AG09319 (cell line): ENCODE results near the gene MOB3A.

Source experiments
- DNase-seq: peaks from one replicate; pipeline ENCODE4 v3.0.0-alpha.2; 2010; ENCODE audit warnings: low read depth; ENCODE audit errors: extremely low read depth
- CTCF ChIP-seq: IDR thresholded peaks from 2 replicates; pipeline ENCODE4 v1.5.1; 2011; ENCODE audit warnings: low read depth, mild to moderate bottlenecking, inconsistent platforms, low read length, moderate library complexity

Gene MOB3A

GRCh38 chr19:2101417-2102335 lies 5.5 kb upstream of the MOB3A start:
- no peak for DNase-seq
- no peak for TF ChIP-seq CTCF

GRCh38 chr19:2100719-2101061 lies 4.6 kb upstream of the MOB3A start:
- no peak for DNase-seq
- TF ChIP-seq CTCF: no peak

- DNase-seq: no peak
- no peak for TF ChIP-seq CTCF
These were observed 4.0 kb upstream of the MOB3A start for GRCh38 chr19:2099937-2100718.

GRCh38 chr19:2099054-2099501 lies 3.0 kb upstream of the MOB3A start:
- no peak for TF ChIP-seq CTCF

GRCh38 chr19:2097886-2098327 lies 1.8 kb upstream of the MOB3A start:
- no peak for DNase-seq
- TF ChIP-seq CTCF: no peak

More at GRCh38 chr19:2099054-2099501, 3.0 kb upstream of the MOB3A start:
- no peak for DNase-seq

GRCh38 chr19:2097203-2097885 lies 1.2 kb upstream of the MOB3A start:
- no peak for TF ChIP-seq CTCF
- no peak for DNase-seq
